Neuron (in vitro differentiated cells): ENCODE data around the gene NRIP1.
"Not testable (repeated sequence)": the region's sequence is repeated elsewhere in the genome, so short reads cannot be mapped to it uniquely, and the experiment has no call there.

ENCODE experiments used
- H2AFZ ChIP-seq: one replicate; pipeline ENCODE4 v1.6.1; 2013; ENCODE audit warnings: low read depth, mild to moderate bottlenecking, inconsistent platforms, low read length, moderate library complexity
- H3K27me3 ChIP-seq: one replicate; pipeline ENCODE4 v1.6.1; 2013; ENCODE audit warnings: low read length; ENCODE audit not compliant: insufficient read depth
- H3K36me3 ChIP-seq: one replicate; pipeline ENCODE4 v1.6.1; 2013; ENCODE audit warnings: low read length; ENCODE audit not compliant: insufficient read depth
- H3K4me1 ChIP-seq: one replicate; pipeline ENCODE4 v1.6.1; 2013; ENCODE audit warnings: low read length; ENCODE audit not compliant: insufficient read depth
- H3K4me3 ChIP-seq: 2 replicates; pipeline ENCODE4 v1.5.1; 2013; ENCODE audit warnings: mild to moderate bottlenecking, low read length, moderate library complexity
- H3K9me3 ChIP-seq: one replicate; pipeline ENCODE4 v1.6.1; 2013; ENCODE audit warnings: low read length

NRIP1 gene

DNA sequence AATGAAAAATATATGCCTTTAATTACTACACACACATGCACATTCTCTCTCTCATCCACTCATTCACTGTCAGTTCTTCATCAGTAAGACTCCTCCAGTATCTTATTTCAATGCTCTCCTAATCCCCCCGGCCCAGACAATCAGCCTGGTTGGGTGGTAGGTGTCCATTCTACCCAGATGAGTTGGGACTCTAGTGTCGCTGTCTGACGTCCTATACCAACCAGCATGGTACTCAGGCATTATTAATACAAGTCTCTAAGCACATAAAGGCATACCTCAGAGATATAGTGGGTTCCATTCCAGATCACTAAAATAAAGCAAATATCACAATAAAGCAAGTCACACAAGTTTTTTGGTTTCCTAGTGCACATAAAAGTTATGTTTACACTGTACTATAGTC, 19.8 kb downstream of the NRIP1 start:
- H3K27me3 ChIP-seq = no peaks in the 10 kb centered on the region
- H3K9me3 ChIP-seq = peaks cover 16% of the 10 kb centered on the region
- no peaks in the 10 kb centered on the region for H3K4me1 ChIP-seq
- H2AFZ ChIP-seq = no peak overlapping the region
- peaks cover 18% of the 10 kb centered on the region for H3K36me3 ChIP-seq
- no peak overlapping the region for H3K4me3 ChIP-seq

DNA sequence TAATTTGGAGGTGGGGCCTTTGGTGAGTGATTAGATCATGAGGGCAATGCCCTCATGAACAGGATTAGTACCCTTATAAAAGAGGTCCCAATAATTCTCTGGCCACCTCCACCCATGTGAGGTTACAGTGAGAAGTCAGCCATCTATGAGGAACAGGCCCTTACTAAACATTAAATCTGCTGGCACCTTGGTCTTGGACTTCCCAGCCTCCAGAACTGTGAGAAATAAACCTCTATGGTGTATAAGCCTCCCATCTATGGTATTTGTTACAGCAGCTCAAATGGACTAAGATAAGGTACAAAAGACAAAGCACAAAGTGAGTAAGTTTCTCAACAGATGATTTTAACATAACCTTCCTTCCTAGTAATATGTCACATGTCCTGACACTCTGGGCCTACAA, 22.3 kb downstream of the NRIP1 start:
- no peak overlapping the region for H3K4me3 ChIP-seq
- H2AFZ ChIP-seq = no peak overlapping the region
- no peaks in the 10 kb centered on the region for H3K27me3 ChIP-seq
- H3K4me1 ChIP-seq = no peaks in the 10 kb centered on the region
- peaks cover 16% of the 10 kb centered on the region for H3K9me3 ChIP-seq
- peaks cover 23% of the 10 kb centered on the region for H3K36me3 ChIP-seq

DNA sequence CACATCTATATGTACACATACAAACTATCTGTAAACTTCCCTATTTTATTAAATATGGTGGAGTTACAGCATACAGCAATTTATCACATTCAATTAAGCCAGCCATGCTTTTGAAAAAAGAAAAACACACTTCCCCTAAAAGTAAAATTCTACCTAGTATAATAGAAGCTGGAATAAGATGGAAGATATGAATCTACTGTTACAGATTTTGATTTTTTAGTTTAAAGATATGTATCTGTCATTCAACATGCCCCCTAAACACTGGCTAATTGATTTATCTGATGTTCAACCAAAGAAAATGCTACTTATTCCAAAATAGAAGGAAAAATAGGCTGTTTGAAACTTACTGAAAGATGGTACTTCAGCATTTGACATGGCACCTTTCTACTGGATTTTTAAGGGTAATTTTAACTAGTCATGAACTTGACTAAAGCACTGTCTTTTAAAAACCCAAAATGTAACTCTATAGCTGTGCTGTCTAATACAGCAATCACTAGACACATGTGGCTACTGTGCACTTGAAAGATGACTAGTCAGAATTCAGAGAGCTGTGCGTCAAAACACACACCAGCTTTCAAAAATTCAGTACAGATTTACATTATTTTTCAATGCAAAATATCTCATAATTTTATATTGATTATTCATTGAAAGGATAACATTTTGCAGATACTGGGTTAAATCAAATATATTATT, 25.0 kb downstream of the NRIP1 start:
- Histone ChIP-seq H3K4me3 (no peak overlapping the region), H3K9me3 (peaks cover 11% of the 10 kb centered on the region), H3K27me3 (no peaks in the 10 kb centered on the region), H3K4me1 (no peaks in the 10 kb centered on the region), H3K36me3 (peaks cover 20% of the 10 kb centered on the region), H2AFZ (no peak overlapping the region)

DNA sequence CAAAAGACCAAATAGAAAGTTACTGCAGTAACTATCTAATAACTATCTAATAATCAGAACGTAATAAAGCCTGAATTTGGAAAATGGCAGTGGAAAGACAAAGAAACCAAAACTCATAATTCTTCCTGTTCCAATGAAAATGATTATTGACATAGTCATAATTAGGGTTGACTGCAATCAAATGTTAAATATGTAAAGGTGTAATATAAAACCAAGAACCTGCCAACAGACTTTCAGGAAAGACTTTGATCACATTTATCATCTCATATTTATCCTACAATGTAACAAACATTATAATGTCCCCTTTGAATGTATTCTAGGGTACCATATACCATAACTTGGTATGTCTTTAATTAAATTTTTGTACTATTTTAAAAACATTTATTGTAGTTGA, 26.9 kb downstream of the NRIP1 start:
- no peaks in the 10 kb centered on the region for H3K4me1 ChIP-seq
- no peak overlapping the region for H3K4me3 ChIP-seq
- peaks cover 19% of the 10 kb centered on the region for H3K36me3 ChIP-seq
- no peaks in the 10 kb centered on the region for H3K27me3 ChIP-seq
- no peak overlapping the region for H2AFZ ChIP-seq
- peaks cover 11% of the 10 kb centered on the region for H3K9me3 ChIP-seq

DNA sequence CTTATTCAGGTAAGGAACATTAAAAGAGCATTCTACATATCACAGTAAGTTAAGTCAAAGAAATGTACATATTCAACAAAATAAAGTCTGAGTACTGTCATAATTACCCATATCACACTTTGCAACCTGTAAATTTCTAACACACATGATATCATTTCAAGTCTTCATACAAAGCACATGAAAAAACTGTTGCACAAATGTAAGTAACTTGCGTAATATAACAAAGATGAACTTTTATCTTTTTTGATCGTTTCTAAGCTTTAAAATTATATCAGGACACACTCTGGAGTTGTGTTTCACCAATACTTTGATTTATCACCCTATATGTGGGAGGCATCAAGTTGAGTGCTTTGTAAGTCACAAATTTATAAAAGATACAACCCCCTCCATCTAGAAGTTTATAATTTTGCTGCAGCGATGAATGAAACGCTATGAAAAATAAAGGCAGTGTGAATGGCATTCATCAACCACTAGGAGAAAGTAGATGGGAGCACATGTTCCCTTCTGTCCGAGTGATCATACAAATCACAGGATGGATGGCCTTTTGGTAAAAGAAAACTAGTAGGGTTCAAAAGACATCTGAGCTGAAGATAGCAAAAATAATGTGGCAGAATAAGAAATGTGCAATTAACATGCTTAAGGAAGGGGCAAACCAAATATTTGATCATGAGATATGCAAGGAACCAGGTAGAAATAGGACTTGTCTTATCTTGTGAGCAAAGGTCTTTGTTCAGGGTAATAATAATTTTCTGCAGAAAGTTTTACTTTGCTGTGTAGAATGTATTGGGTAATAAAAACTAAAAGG, 27.5 kb downstream of the NRIP1 start:
- Histone ChIP-seq H3K27me3 (no peaks in the 10 kb centered on the region), H3K9me3 (peaks cover 5% of the 10 kb centered on the region), H3K4me3 (no peak overlapping the region), H3K4me1 (no peaks in the 10 kb centered on the region), H2AFZ (no peak overlapping the region), H3K36me3 (peaks cover 13% of the 10 kb centered on the region)

DNA sequence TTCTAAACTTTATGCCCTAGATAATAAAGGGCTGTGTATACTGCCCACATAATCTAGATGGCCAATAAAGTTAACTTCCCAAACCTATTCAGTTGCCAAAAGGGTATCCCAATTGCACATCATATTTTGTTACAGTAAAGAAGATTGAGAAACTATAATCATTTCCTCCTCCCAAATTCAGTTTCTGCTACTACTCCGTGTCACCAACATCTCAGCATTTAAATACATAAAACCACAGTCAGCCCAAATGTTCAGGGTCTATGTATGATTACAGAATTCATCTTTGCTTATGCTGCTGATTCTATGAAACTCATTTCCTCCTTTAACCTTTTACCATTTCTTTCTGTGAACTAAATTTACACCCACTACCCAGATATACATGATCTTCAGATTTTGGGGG, 28.6 kb downstream of the NRIP1 start:
- H2AFZ ChIP-seq = no peak overlapping the region
- H3K4me1 ChIP-seq = no peaks in the 10 kb centered on the region
- no peaks in the 10 kb centered on the region for H3K27me3 ChIP-seq
- peaks cover 13% of the 10 kb centered on the region for H3K36me3 ChIP-seq
- H3K9me3 ChIP-seq = peaks cover 2% of the 10 kb centered on the region
- H3K4me3 ChIP-seq = no peak overlapping the region

DNA sequence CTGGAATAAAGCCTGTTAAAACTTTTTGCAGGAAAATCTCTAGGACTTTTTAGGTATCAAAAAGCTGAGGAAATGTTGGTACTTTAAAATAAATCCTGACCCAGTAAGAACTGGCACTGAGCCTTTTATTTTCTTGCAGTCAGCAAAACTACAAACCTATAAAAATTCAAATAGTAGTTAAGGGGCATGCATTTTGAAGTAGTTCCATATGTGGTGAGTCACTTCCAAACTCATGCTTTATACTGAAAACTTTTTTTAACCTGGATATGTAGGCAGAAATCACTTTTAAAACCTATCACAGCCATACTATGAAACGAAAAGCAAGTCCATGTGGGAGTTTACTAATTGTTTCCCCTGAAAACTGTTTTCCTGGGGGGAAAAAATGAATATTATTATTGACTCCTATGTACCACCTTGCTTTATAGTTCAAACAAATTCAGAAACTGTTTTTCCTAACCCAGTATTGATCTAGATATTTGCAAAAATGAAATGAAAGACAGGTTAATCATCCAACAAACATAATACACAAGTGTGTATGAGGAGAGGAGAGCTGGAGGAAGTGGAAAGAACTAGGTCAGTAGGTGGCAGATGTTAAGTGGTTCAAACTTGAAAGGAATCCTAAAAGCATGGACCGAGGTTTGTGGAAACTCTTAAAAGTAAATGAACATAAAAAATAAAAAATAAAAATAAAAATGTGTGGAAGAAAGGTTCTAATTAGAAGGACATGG, 30.5 kb downstream of the NRIP1 start:
- H3K4me1 ChIP-seq = no peaks in the 10 kb centered on the region
- peaks cover 2% of the 10 kb centered on the region for H3K9me3 ChIP-seq
- H3K27me3 ChIP-seq = no peaks in the 10 kb centered on the region
- H2AFZ ChIP-seq = no peak overlapping the region
- H3K4me3 ChIP-seq = no peak overlapping the region
- H3K36me3 ChIP-seq = peaks cover 11% of the 10 kb centered on the region

DNA sequence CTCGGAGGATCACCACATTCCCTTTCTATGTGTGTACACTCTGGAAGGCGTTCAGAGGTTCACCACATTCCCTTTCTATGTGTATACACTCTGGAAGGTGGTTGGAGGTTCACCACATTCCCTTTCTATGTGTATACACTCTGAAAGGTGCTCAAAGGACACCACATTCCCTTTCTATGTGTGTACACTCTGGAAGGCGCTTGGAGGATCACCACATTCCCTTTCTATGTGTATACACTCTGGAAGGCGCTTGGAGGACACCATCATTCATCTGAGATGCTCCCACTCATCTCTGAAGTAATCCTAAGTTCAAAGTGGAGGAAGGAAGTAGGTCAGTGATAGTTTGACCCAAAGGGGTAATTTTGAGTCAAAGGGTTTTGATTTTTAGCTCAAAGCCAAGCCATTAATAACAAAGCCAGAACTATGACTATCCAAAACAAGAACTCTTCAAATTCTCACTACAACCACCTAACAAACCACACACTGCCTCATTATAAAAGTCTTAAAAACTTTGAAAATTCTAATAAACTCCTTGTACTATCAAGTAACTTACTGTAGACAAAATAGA, 32.9 kb downstream of the NRIP1 start:
- no peaks in the 10 kb centered on the region for H3K4me1 ChIP-seq
- no peak overlapping the region for H2AFZ ChIP-seq
- no peak overlapping the region for H3K4me3 ChIP-seq
- H3K36me3 ChIP-seq = peaks cover 5% of the 10 kb centered on the region
- H3K9me3 ChIP-seq = peaks cover 2% of the 10 kb centered on the region
- no peaks in the 10 kb centered on the region for H3K27me3 ChIP-seq

DNA sequence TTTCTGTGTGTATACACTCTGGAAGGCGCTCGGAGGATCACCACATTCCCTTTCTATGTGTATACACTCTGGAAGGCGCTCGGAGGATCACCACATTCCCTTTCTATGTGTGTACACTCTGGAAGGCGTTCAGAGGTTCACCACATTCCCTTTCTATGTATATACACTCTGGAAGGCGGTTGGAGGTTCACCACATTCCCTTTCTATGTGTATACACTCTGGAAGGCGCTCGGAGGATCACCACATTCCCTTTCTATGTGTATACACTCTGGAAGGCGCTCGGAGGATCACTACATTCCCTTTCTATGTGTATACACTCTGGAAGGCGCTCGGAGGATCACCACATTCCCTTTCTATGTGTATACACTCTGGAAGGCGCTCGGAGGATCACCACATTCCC, 33.4 kb downstream of the NRIP1 start:
- H3K9me3 ChIP-seq, H3K4me1 ChIP-seq, H3K27me3 ChIP-seq, H2AFZ ChIP-seq, H3K4me3 ChIP-seq, H3K36me3 ChIP-seq: not testable (repeated sequence)

DNA sequence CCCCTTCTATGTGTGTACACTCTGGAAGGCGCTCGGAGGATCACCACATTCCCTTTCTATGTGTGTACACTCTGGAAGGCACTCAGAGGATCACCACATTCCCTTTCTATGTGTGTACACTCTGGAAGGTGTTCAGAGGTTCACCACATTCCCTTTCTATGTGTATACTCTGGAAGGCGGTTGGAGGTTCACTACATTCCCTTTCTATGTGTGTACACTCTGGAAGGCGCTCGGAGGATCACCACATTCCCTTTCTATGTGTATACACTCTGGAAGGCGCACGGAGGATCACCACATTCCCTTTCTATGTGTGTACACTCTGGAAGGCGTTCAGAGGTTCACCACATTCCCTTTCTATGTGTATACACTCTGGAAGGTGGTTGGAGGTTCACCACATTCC, 33.9 kb downstream of the NRIP1 start:
- not testable (repeated sequence) for H3K4me1 ChIP-seq, H3K4me3 ChIP-seq, H3K9me3 ChIP-seq, H2AFZ ChIP-seq, H3K36me3 ChIP-seq, H3K27me3 ChIP-seq

DNA sequence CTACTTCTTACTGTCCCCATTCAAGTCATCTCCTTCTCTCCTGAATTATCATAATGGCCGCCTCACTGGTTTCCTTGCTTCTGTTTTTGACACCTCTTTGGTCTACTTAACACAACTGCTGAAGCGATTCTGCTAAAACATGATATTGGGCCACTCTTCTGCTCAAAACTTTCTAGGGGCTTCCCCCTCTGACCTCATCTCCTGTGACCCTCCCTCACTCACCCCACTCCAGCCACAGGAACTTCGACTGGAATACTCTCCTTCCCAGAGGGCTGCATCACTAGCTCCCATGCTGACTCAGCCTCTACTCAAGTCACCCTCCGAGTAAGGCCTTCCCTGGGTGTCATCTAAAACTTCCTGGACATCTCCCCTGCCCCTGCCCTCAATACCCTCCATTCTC, 35.7 kb downstream of the NRIP1 start:
- H2AFZ ChIP-seq = no peak overlapping the region
- H3K36me3 ChIP-seq = peaks cover 5% of the 10 kb centered on the region
- no peaks in the 10 kb centered on the region for H3K4me1 ChIP-seq
- H3K4me3 ChIP-seq = no peak overlapping the region
- peaks cover 4% of the 10 kb centered on the region for H3K9me3 ChIP-seq
- no peaks in the 10 kb centered on the region for H3K27me3 ChIP-seq

DNA sequence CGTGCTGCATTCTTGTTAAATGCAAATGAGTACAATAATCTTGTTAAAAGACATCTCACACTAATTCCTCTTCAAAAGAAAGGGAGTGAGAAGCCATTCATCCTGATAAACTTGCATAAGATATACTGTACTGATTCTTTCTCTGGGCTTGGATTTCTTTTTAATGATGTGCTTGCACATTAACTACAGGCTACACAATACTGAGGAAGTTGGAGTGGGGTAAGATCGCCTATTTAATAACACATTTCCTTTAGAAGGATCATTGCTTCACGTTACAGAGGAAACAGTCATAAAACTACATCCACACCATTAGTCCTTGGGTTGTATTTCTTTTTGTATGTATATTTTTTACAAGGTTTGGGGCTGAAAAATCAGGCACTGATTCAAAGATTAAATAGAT, 36.6 kb downstream of the NRIP1 start:
- no peak overlapping the region for H2AFZ ChIP-seq
- H3K36me3 ChIP-seq = peaks cover 5% of the 10 kb centered on the region
- H3K4me3 ChIP-seq = no peak overlapping the region
- no peaks in the 10 kb centered on the region for H3K4me1 ChIP-seq
- peaks cover 4% of the 10 kb centered on the region for H3K9me3 ChIP-seq
- H3K27me3 ChIP-seq = no peaks in the 10 kb centered on the region

DNA sequence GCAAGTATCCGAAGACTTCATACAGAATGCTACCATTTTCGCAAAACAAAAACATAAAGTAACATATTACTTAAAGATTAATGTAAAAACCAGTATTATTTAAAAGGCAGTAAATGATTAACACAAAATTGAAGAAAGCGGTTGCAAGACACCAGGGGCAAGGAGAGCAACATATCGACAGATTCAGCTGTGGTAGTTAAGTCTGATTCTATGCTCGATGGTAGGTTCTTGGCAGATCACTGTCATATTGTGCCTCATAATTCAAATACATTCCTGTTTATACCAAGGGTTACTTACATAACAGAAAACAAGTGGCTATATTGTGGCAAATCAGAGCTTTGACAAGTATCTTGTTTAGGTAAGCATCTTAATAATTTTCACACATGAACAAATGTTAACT, 37.7 kb downstream of the NRIP1 start:
- H3K36me3 ChIP-seq = peaks cover 5% of the 10 kb centered on the region
- peaks cover 4% of the 10 kb centered on the region for H3K9me3 ChIP-seq
- H3K27me3 ChIP-seq = no peaks in the 10 kb centered on the region
- H3K4me3 ChIP-seq = no peak overlapping the region
- H3K4me1 ChIP-seq = no peaks in the 10 kb centered on the region
- H2AFZ ChIP-seq = no peak overlapping the region
